Duodenal mucosa (tissue), 2 donors: Measurements from ENCODE around the gene ERCC5.

Experiments
- H3K27ac ChIP-seq: one replicate; pipeline ENCODE4 v1.7.0; 2013; ENCODE audit warnings: low read depth, low read length
- H3K27me3 ChIP-seq, 2 donors: one replicate each; pipeline ENCODE4 v1.7.0; 2013; ENCODE audit warnings: low read length in 2 of 2, control low read depth in 1 of 2; ENCODE audit not compliant: insufficient read depth in 2 of 2, control insufficient read depth in 1 of 2
- H3K36me3 ChIP-seq, 2 donors: one replicate each; pipeline ENCODE4 v1.7.0; 2013; ENCODE audit warnings: low read length in 2 of 2, control low read depth in 1 of 2; ENCODE audit not compliant: insufficient read depth in 2 of 2, control insufficient read depth in 1 of 2
- H3K4me1 ChIP-seq, 2 donors: one replicate each; pipeline ENCODE4 v1.7.0; 2013; ENCODE audit warnings: low read length in 2 of 2, control low read depth in 1 of 2; ENCODE audit not compliant: insufficient read depth in 2 of 2, control insufficient read depth in 1 of 2
- H3K4me3 ChIP-seq, 2 donors: one replicate each; pipeline ENCODE4 v1.7.0; 2013; ENCODE audit warnings: low read length in 2 of 2, low read depth in 1 of 2
- H3K9ac ChIP-seq, 2 donors: one replicate each; pipeline ENCODE4 v1.7.0; 2013; ENCODE audit warnings: low read length in 2 of 2, low read depth in 1 of 2
- H3K9me3 ChIP-seq, 2 donors: one replicate each; pipeline ENCODE4 v1.7.0; 2013; ENCODE audit warnings: low read length in 2 of 2, control low read depth in 1 of 2; ENCODE audit not compliant: control insufficient read depth in 1 of 2

The ERCC5 gene

GRCh38 chr13:102863590-102863989, 17.8 kb downstream of the ERCC5 start:
- Histone ChIP-seq H3K4me3 (no peak overlapping the region), H3K36me3 (peaks cover 66 to 97% of the 10 kb centered on the region in 2 donors)

GRCh38 chr13:102868366-102868936, 22.6 kb downstream of the ERCC5 start:
- H3K9me3 ChIP-seq, result no peaks in the 10 kb centered on the region
- H3K9ac ChIP-seq, result no peak overlapping the region
- peaks cover 52 to 86% of the 10 kb centered on the region in 2 donors for H3K36me3 ChIP-seq
- H3K27ac ChIP-seq, result no peak overlapping the region
- H3K27me3 ChIP-seq, result no peaks in the 10 kb centered on the region
- peaks cover 15 to 38% of the 10 kb centered on the region in 2 donors for H3K4me1 ChIP-seq
- H3K4me3 ChIP-seq, result no peak overlapping the region

More at GRCh38 chr13:102863590-102863989, 17.8 kb downstream of the ERCC5 start:
- Histone ChIP-seq H3K27me3 (no peaks in the 10 kb centered on the region), H3K4me1 (peaks cover 3 to 12% of the 10 kb centered on the region in 2 donors), H3K9me3 (no peaks in the 10 kb centered on the region), H3K9ac (no peak overlapping the region), H3K27ac (no peak overlapping the region)

GRCh38 chr13:102869948-102870676, 24.3 kb downstream of the ERCC5 start:
- no peak overlapping the region for H3K27ac ChIP-seq

GRCh38 chr13:102870677-102871415, 25.0 kb downstream of the ERCC5 start:
- peaks cover 41 to 75% of the 10 kb centered on the region in 2 donors for H3K36me3 ChIP-seq
- no peak overlapping the region for H3K9ac ChIP-seq
- no peak overlapping the region for H3K4me3 ChIP-seq
- H3K27me3 ChIP-seq, result no peaks in the 10 kb centered on the region
- H3K27ac ChIP-seq, result no peak overlapping the region
- H3K4me1 ChIP-seq, result peaks cover 15 to 38% of the 10 kb centered on the region in 2 donors
- no peaks in the 10 kb centered on the region for H3K9me3 ChIP-seq

More at GRCh38 chr13:102869948-102870676, 24.3 kb downstream of the ERCC5 start:
- peaks cover 41 to 75% of the 10 kb centered on the region in 2 donors for H3K36me3 ChIP-seq
- no peak overlapping the region for H3K4me3 ChIP-seq
- no peak overlapping the region for H3K9ac ChIP-seq
- no peaks in the 10 kb centered on the region for H3K27me3 ChIP-seq
- H3K9me3 ChIP-seq, result no peaks in the 10 kb centered on the region
- peaks cover 15 to 38% of the 10 kb centered on the region in 2 donors for H3K4me1 ChIP-seq

GRCh38 chr13:102872131-102872530, 26.3 kb downstream of the ERCC5 start:
- Histone ChIP-seq H3K4me3 (no peak overlapping the region), H3K4me1 (peaks cover 12 to 28% of the 10 kb centered on the region in 2 donors), H3K36me3 (peaks cover 40 to 72% of the 10 kb centered on the region in 2 donors), H3K27me3 (no peaks in the 10 kb centered on the region), H3K27ac (no peak overlapping the region), H3K9me3 (no peaks in the 10 kb centered on the region), H3K9ac (no peak overlapping the region)

- Histone ChIP-seq H3K36me3 (peaks cover 37 to 72% of the 10 kb centered on the region in 2 donors), H3K9me3 (no peaks in the 10 kb centered on the region), H3K27me3 (no peaks in the 10 kb centered on the region), H3K4me1 (peaks cover 12 to 26% of the 10 kb centered on the region in 2 donors), H3K27ac (no peak overlapping the region), H3K9ac (no peak overlapping the region), H3K4me3 (no peak overlapping the region)
Observed at GRCh38 chr13:102872531-102872930, 26.7 kb downstream of the ERCC5 start.

- H3K4me1 ChIP-seq, result peaks cover 12 to 26% of the 10 kb centered on the region in 2 donors
- no peak overlapping the region for H3K9ac ChIP-seq
- H3K27ac ChIP-seq, result no peak overlapping the region
- H3K27me3 ChIP-seq, result no peaks in the 10 kb centered on the region
- peaks cover 29 to 64% of the 10 kb centered on the region in 2 donors for H3K36me3 ChIP-seq
- H3K4me3 ChIP-seq, result no peak overlapping the region
- H3K9me3 ChIP-seq, result no peaks in the 10 kb centered on the region
Observed at GRCh38 chr13:102873653-102874052, 27.8 kb downstream of the ERCC5 start.

GRCh38 chr13:102875256-102875655, 29.4 kb downstream of the ERCC5 start:
- Histone ChIP-seq H3K27me3 (no peaks in the 10 kb centered on the region), H3K9me3 (no peaks in the 10 kb centered on the region), H3K4me1 (peaks cover 8 to 24% of the 10 kb centered on the region in 2 donors), H3K9ac (no peak overlapping the region), H3K4me3 (no peak overlapping the region), H3K27ac (no peak overlapping the region), H3K36me3 (peaks cover 25 to 54% of the 10 kb centered on the region in 2 donors)

GRCh38 chr13:102877303-102877702, 31.5 kb downstream of the ERCC5 start:
- Histone ChIP-seq H3K36me3 (peaks cover 22 to 45% of the 10 kb centered on the region in 2 donors), H3K27me3 (no peaks in the 10 kb centered on the region), H3K27ac (no peak overlapping the region), H3K9me3 (no peaks in the 10 kb centered on the region), H3K4me1 (peaks cover 0 to 11% of the 10 kb centered on the region in 2 donors), H3K4me3 (no peak overlapping the region), H3K9ac (no peak overlapping the region)

GRCh38 chr13:102878481-102878880, 32.6 kb downstream of the ERCC5 start:
- H3K36me3 ChIP-seq, result peaks cover 17 to 40% of the 10 kb centered on the region in 2 donors

More at GRCh38 chr13:102878481-102878880, 32.6 kb downstream of the ERCC5 start:
- H3K27ac ChIP-seq, result no peak overlapping the region
- no peak overlapping the region for H3K9ac ChIP-seq
- no peaks in the 10 kb centered on the region for H3K9me3 ChIP-seq
- H3K27me3 ChIP-seq, result no peaks in the 10 kb centered on the region
- no peaks in the 10 kb centered on the region for H3K4me1 ChIP-seq
- no peak overlapping the region for H3K4me3 ChIP-seq
